Fibroblast of skin of abdomen (primary cell): ENCODE data around the gene JARID2.

Source experiments
- DNase-seq: peaks from one replicate; pipeline ENCODE4 v3.0.0-alpha.2; 2013

Gene JARID2

GRCh38 chr6:15555101-15556038 lies 309.5 kb downstream of the JARID2 start:
- DNase-seq, result no peak

GRCh38 chr6:15556711-15557110 lies 310.8 kb downstream of the JARID2 start:
- no peak for DNase-seq

GRCh38 chr6:15557174-15557573 lies 311.3 kb downstream of the JARID2 start:
- no peak for DNase-seq

DNA sequence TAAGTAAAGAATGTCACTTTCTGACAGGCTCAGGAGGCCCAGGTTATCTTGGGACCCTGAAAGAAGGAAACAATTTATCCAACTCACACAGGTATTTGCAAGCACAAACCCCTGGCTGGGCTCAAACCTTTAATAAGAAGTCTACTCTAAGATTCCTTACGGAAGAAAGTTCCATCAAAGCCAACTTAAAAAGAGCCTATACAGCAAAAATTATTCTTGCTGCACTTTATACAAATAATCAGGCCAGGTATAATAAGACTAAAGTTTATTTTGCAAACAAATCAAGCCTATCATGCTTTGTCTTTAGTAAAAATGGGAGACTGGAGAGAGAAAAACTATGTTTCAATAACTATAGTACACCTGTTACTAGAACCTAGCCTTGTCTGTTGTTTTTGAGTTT lies 314.8 kb downstream of the JARID2 start:
- no peak for DNase-seq

GRCh38 chr6:15561447-15562199 lies 315.8 kb downstream of the JARID2 start:
- DNase-seq, result no peak

DNA sequence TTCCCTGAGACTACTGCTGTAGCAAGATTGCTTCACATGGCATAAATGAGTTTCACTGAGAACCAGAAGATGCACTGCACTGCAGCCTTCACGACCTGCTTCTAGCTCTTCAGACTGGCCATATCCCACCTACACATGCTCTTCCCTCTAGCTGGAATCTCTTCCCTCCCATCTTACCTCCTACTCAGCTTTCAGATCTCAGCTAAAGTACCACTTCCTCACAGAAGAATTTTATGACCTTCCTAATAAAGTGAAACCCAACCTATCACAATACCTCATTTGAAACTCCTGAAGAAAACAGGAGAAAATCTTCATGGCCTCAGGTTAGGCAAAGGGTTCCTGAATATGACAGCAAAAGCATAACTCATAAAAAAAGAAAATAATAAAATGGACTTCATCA lies 317.1 kb downstream of the JARID2 start:
- DNase-seq, result no peak

DNA sequence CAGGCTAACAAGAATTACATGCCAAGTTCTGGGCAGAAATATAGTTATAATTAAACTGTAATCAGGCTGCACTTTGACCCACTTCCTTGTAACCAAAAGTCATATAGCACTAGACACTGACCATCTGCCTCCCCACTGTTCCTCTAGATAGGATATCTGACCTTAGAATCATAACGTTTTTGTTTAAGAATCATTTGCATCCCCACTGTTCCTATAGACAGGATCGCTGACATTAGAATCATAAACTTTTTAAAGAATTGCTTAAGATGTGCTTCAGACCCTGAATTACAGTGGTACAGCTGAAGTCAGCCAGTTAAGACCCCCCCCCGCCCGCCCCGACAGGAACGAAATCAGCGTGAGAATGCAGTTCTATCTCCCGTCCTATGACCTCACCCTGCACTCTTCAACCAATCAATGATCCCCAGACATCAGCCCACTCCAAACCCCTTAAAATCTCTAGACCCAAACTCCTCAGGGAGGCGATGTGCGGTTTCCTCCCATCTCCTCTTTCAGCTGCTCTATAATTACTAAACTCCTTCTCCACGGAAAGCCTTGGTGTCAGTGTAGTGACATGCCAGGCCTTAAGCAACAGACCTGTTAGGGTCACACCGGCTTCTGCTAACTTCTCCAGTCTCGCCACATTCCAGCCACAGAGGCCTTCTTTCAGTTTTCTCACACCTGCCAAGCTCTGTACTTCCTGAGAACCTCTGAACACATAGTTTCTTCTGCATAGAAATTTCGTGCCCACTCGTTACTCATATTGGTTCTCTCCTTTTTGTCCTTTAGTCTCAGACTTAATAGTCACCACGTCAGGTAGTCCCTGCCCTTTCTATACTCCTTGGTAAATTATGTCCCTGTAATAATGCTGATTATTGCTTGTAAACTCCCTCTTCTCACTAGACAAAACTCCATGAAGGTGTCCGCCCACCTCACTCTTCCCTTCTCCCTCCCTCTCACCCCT lies 323.4 kb downstream of the JARID2 start:
- no peak for DNase-seq

- DNase-seq, result no peak
Observed at GRCh38 chr6:15570171-15570570, 324.3 kb downstream of the JARID2 start.
